DMS114 treated with DMSO at 0.1 percent for 48 hours (cell line): ENCODE measurements around the gene ZC3H18.

Experiments used
- DNase-seq: peaks from one replicate; lab custom pipeline; 2025; ENCODE audit not compliant: unreplicated experiment; lab: John Stamatoyannopoulos, UW

Gene ZC3H18

GRCh38 chr16:88619859-88620815 is 49.9 kb downstream of the ZC3H18 start:
- DNase-seq, result no peak

GRCh38 chr16:88622125-88622524 is 51.9 kb downstream of the ZC3H18 start:
- no peak for DNase-seq

GRCh38 chr16:88622866-88623265 is 52.7 kb downstream of the ZC3H18 start:
- DNase-seq, result no peak

- DNase-seq, result no peak
Observed at GRCh38 chr16:88623858-88624257, 53.7 kb downstream of the ZC3H18 start.

GRCh38 chr16:88624481-88624880 is 54.3 kb downstream of the ZC3H18 start:
- no peak for DNase-seq

GRCh38 chr16:88624977-88625576 is 54.9 kb downstream of the ZC3H18 start:
- no peak for DNase-seq

GRCh38 chr16:88626646-88627045 is 56.4 kb downstream of the ZC3H18 start:
- DNase-seq, result no peak

- no peak for DNase-seq
Observed at GRCh38 chr16:88627531-88628411, 57.6 kb downstream of the ZC3H18 start.

GRCh38 chr16:88628512-88628974 is 58.3 kb downstream of the ZC3H18 start:
- DNase-seq, result no peak

- DNase-seq, result no peak
Observed at GRCh38 chr16:88629835-88630234, 59.6 kb downstream of the ZC3H18 start.

- DNase-seq, result no peak
Observed at GRCh38 chr16:88630433-88630832, 60.2 kb downstream of the ZC3H18 start.

GRCh38 chr16:88630941-88631340 is 60.7 kb downstream of the ZC3H18 start:
- no peak for DNase-seq

- DNase-seq, result no peak
Observed at GRCh38 chr16:88631384-88631783, 61.2 kb downstream of the ZC3H18 start.

- no peak for DNase-seq
Observed at GRCh38 chr16:88631920-88632586, 61.9 kb downstream of the ZC3H18 start.

- no peak for DNase-seq
Observed at GRCh38 chr16:88632587-88632930, 62.4 kb downstream of the ZC3H18 start.

- no peak for DNase-seq
Observed at GRCh38 chr16:88633684-88634140, 63.5 kb downstream of the ZC3H18 start.

GRCh38 chr16:88634141-88634993 is 64.2 kb downstream of the ZC3H18 start:
- no peak for DNase-seq

- no peak for DNase-seq
Observed at GRCh38 chr16:88634994-88635670, 64.9 kb downstream of the ZC3H18 start.

GRCh38 chr16:88635671-88636319 is 65.6 kb downstream of the ZC3H18 start:
- DNase-seq, result no peak
